Adrenal gland (tissue), 12 donors: Measurements from ENCODE around the gene SELENOK. TPM values are rescaled to one million over a fixed set of nuclear protein-coding genes. Genes with fewer than 3 reads are reported as not detected.

Experiments
- DNase-seq, 7 donors: peaks; one replicate each; pipeline ENCODE4 v3.0.0-alpha.2; 2019 to 2020
- H3K27ac ChIP-seq, 5 donors: fragments of 200-600 bp; sonication (generic) in 4 of 5; 1 replicate in 3 of 5; 2 replicates in 2 of 5; pipeline versions ENCODE4 v1.5.1 to v1.8.0; 2016 to 2020; ENCODE audit warnings: mild to moderate bottlenecking in 1 of 5
- H3K27me3 ChIP-seq: fragments of 200-600 bp; 2 replicates; pipeline ENCODE4 v1.8.0; 2021
- H3K36me3 ChIP-seq, 2 donors: fragments of 200-600 bp; replicated peaks in 1 of 2; 1 replicate in 1 of 2; 2 replicates in 1 of 2; pipeline versions ENCODE4 v1.5.1 to v1.8.0; 2018 to 2022
- H3K4me1 ChIP-seq, 2 donors: fragments of 200-600 bp; replicated peaks in 1 of 2; 1 replicate in 1 of 2; 2 replicates in 1 of 2; pipeline versions ENCODE4 v1.5.1 to v1.8.0; 2018 to 2021
- H3K4me3 ChIP-seq, 4 donors: fragments of 200-600 bp; sonication (generic) in 3 of 4; one replicate each; pipeline ENCODE4 v1.5.1; 2016 to 2018
- H3K9me3 ChIP-seq, 3 donors: fragments of 200-600 bp; sonication (generic) in 1 of 3; replicated peaks in 1 of 3; 1 replicate in 2 of 3; 2 replicates in 1 of 3; pipeline versions ENCODE4 v1.5.1 to v1.8.0; 2016 to 2021
- CTCF ChIP-seq, 6 experiments: fragments of 450-650 bp in 4 of 6; fragments of 200-600 bp in 2 of 6; sonication (generic) in 1 of 6; IDR thresholded peaks; 1 replicate in 5 of 6; 2 replicates in 1 of 6; pipeline versions ENCODE4 v1.5.1 to v1.8.0; 2016 to 2021; ENCODE audit warnings: antibody characterized with exemption in 6 of 6, mild to moderate bottlenecking in 2 of 6, moderate library complexity in 1 of 6
- POLR2A ChIP-seq, 2 donors: fragments of 450-650 bp; IDR thresholded peaks; one replicate each; pipeline ENCODE4 v1.6.1; 2017; ENCODE audit warnings: antibody characterized with exemption in 2 of 2, mild to moderate bottlenecking in 2 of 2, moderate library complexity in 1 of 2
- WGBS, 4 donors: extraction: QIAGEN DNeasy Blood & Tissue Kit in 2 of 4; methylation state at CpG; one replicate each; pipeline versions ENCODE4 v1.1.5 to v1.1.7; 2013 to 2017; 5-methylcytosine and 5-hydroxymethylcytosine counted together
- intact Hi-C, 2 donors: fragments of 100-400 bp; cut with DNase I; formaldehyde crosslinking; loops; one replicate each; pipeline versions ENCODE4 v1.14.1 to v1.15.0; 2022 to 2023
- polyA plus RNA-seq, 3 donors: library from polyadenylated mRNA; stranded (reverse); fragments of 200-250 nt in 2 of 3; fragments of 350-450 nt in 1 of 3; fragmentation: Illumina TruSeq in 1 of 3; extraction: RNeasy Lipid Tissue Mini Kit (QIAGEN cat#74804) in 1 of 3; gene quantifications; one replicate each; pipeline ENCODE4 v1.2.3, GENCODE V29; 2013 to 2014
- total RNA-seq, 9 donors: library from RNA; depleted of rRNA in 4 of 9; stranded (reverse); fragments of >200 nt in 4 of 9; fragments of 120-200 nt in 1 of 9; fragmentation: NEBNext Ultra II Directional in 1 of 9; extraction: Animal tissue kit (Norgen Biotek cat#: 25700) in 1 of 9; gene quantifications; one replicate each; pipeline versions ENCODE4 v1.1.0 to v1.2.4, GENCODE V29; 2013 to 2023
- donor health status: healthy with polysubstance abuse.
- donor health status: Bipolar disorder and iron deficiency.
- donor health status: DM: yes; HTN: yes; CAD: no.
- donor health status: DM: no; HTN: no; CAD: no.
- donor health status: DM: no; HTN: no; CAD: no.
- donor health status: DM: yes; HTN: yes; CAD: no.

SELENOK gene
- total and polyA plus RNA-seq, 12 donors = 36.2 to 203 (median 67.3) TPM

GRCh38 chr3:53939813-53940212 lies 48.2 kb upstream of the SELENOK start:
- H3K4me3 ChIP-seq = no peak overlapping the region
- DNase-seq = no peak
- H3K27me3 ChIP-seq = peaks cover 7% of the 10 kb centered on the region
- no peaks in the 10 kb centered on the region for H3K4me1 ChIP-seq
- WGBS, 4 donors = 66 to 74% (median 66%) methylated on average over 1 of the region's 1 CpG
- no peaks in the 10 kb centered on the region for H3K9me3 ChIP-seq
- intact Hi-C loops = loop anchor here in 1 of 2 donors (10.0 kb wide), 1 partner anchor 435 kb away; no protein-coding TSS in a partner anchor
- TF ChIP-seq CTCF (IDR thresholded peaks at IDR 0.05) (no peak), POLR2A (IDR thresholded peaks at IDR 0.05) (no peak)
- H3K27ac ChIP-seq = no peak overlapping the region
- H3K36me3 ChIP-seq = no peaks in the 10 kb centered on the region

GRCh38 chr3:53939086-53939582 lies 47.5 kb upstream of the SELENOK start:
- Histone ChIP-seq H3K36me3 (no peaks in the 10 kb centered on the region), H3K9me3 (no peaks in the 10 kb centered on the region), H3K4me1 (no peaks in the 10 kb centered on the region), H3K27ac (no peak overlapping the region), H3K4me3 (no peak overlapping the region), H3K27me3 (peaks cover 7% of the 10 kb centered on the region)
- intact Hi-C loops = loop anchor here in 1 of 2 donors (10.0 kb wide), 1 partner anchor 436 kb away; no protein-coding TSS in a partner anchor
- TF ChIP-seq CTCF (IDR thresholded peaks at IDR 0.05) (no peak), POLR2A (IDR thresholded peaks at IDR 0.05) (no peak)
- 28 to 39% (median 31%) methylated on average over 10 of the region's 10 CpGs for WGBS, 4 donors
- no peak for DNase-seq

GRCh38 chr3:53938645-53939044 lies 47.0 kb upstream of the SELENOK start:
- Histone ChIP-seq H3K36me3 (no peaks in the 10 kb centered on the region), H3K4me1 (no peaks in the 10 kb centered on the region), H3K9me3 (no peaks in the 10 kb centered on the region), H3K27ac (no peak overlapping the region), H3K27me3 (peaks cover 7% of the 10 kb centered on the region), H3K4me3 (no peak overlapping the region)
- TF ChIP-seq CTCF (IDR thresholded peaks at IDR 0.05) = peak; percentile 60 to 81 (median 76)
- TF ChIP-seq POLR2A (IDR thresholded peaks at IDR 0.05) = no peak
- intact Hi-C loops = loop anchor here in 1 of 2 donors (10.0 kb wide), 1 partner anchor 436 kb away; no protein-coding TSS in a partner anchor
- 4 to 13% (median 8%) methylated on average over 2 of the region's 2 CpGs for WGBS, 4 donors
- peak; percentile 27 to 68 (median 36) for DNase-seq

DNA sequence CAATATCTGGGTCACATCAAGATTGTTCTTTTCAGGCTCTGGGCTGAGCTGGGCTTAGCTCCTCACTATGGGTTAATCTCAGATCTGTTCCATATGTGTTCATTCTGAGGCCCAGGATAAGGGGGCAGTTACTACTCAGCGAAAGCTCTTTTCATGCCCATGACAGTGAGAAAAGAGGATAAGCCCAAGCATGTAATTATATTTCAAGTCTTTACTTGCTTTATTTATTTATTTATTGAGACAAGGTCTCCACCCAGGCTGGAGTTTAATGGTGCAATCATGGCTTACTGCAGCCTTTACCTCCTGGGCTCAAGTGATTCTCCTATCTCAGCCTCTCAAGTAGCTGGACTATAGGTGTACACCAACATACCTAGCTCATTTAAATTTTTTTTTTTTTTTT lies 44.7 kb upstream of the SELENOK start:
- Histone ChIP-seq H3K27ac (no peak overlapping the region), H3K36me3 (no peaks in the 10 kb centered on the region), H3K9me3 (no peaks in the 10 kb centered on the region), H3K27me3 (peaks cover 7% of the 10 kb centered on the region), H3K4me1 (no peaks in the 10 kb centered on the region), H3K4me3 (no peak overlapping the region)
- TF ChIP-seq CTCF (IDR thresholded peaks at IDR 0.05) (no peak), POLR2A (IDR thresholded peaks at IDR 0.05) (no peak)
- no peak for DNase-seq
- 78 to 93% (median 86%) methylated on average over 1 of the region's 1 CpG for WGBS, 4 donors
- intact Hi-C loops = loop anchor here in 1 of 2 donors (10.0 kb wide), 1 partner anchor 438 kb away; no protein-coding TSS in a partner anchor
